GM19372 (cell line): ENCODE results near the gene KCNIP3.
"Not testable (repeated sequence)": the region's sequence is repeated elsewhere in the genome, so short reads cannot be mapped to it uniquely, and the experiment has no call there.

Experiments
- ATAC-seq: cut with Tn5 transposase; IDR thresholded peaks from one replicate; pipeline ENCODE4 v1.9.1; 2021; ENCODE audit warnings: mild to moderate bottlenecking, low read depth, moderate library complexity; ENCODE audit not compliant: unreplicated experiment

Gene KCNIP3

GRCh38 chr2:95296880-95297487, at the start of gene KCNIP3:
KCNIP3 (plus strand) TSS chr2:95297347; CDS start chr2:95297439, 92 bp downstream.
- ATAC-seq, result no peak

GRCh38 chr2:95258271-95258670, 38.9 kb upstream of the KCNIP3 start:
- no peak for ATAC-seq

GRCh38 chr2:95260028-95261023, 36.8 kb upstream of the KCNIP3 start:
- ATAC-seq, result no peak

- no peak for ATAC-seq
Measured at GRCh38 chr2:95261602-95262001, 35.5 kb upstream of the KCNIP3 start.

- ATAC-seq, result no peak
Measured at GRCh38 chr2:95262896-95263542, 34.1 kb upstream of the KCNIP3 start.

- no peak for ATAC-seq
Measured at GRCh38 chr2:95264624-95265023, 32.5 kb upstream of the KCNIP3 start.

GRCh38 chr2:95265182-95265581, 32.0 kb upstream of the KCNIP3 start:
- no peak for ATAC-seq

GRCh38 chr2:95266781-95267430, 30.2 kb upstream of the KCNIP3 start:
- no peak for ATAC-seq

- no peak for ATAC-seq
Measured at GRCh38 chr2:95267458-95268210, 29.5 kb upstream of the KCNIP3 start.

- ATAC-seq, result no peak
Measured at GRCh38 chr2:95268211-95269035, 28.7 kb upstream of the KCNIP3 start.

GRCh38 chr2:95269036-95269680, 28.0 kb upstream of the KCNIP3 start:
- ATAC-seq, result no peak

- ATAC-seq, result not testable (repeated sequence)
Measured at GRCh38 chr2:95269745-95270144, 27.4 kb upstream of the KCNIP3 start.

GRCh38 chr2:95270541-95271081, 26.5 kb upstream of the KCNIP3 start:
- no peak for ATAC-seq

GRCh38 chr2:95271381-95271971, 25.7 kb upstream of the KCNIP3 start:
- ATAC-seq, result no peak

- ATAC-seq, result no peak
Measured at GRCh38 chr2:95272299-95272751, 24.8 kb upstream of the KCNIP3 start.

- ATAC-seq, result no peak
Measured at GRCh38 chr2:95272781-95273180, 24.4 kb upstream of the KCNIP3 start.

- ATAC-seq, result no peak
Measured at GRCh38 chr2:95273566-95274290, 23.4 kb upstream of the KCNIP3 start.
